HEK293T (cell line): ENCODE data around the gene CISD2.

ENCODE experiments used
- ARNT ChIP-seq: fragments of 450-650 bp; IDR thresholded peaks from 2 replicates; pipeline ENCODE4 v1.6.1; 2017; ENCODE audit warnings: mild to moderate bottlenecking
- BHLHE40 ChIP-seq: fragments of 450-650 bp; IDR thresholded peaks from 2 replicates; pipeline ENCODE4 v1.6.1; 2016; ENCODE audit warnings: mild to moderate bottlenecking, moderate library complexity, borderline replicate concordance
- CTBP1 ChIP-seq: fragments of 450-650 bp; IDR thresholded peaks from 2 replicates; pipeline ENCODE4 v1.6.1; 2016; ENCODE audit warnings: borderline replicate concordance
- FOXK2 ChIP-seq: fragments of 450-650 bp; IDR thresholded peaks from 2 replicates; pipeline ENCODE4 v1.6.1; 2016; ENCODE audit warnings: mild to moderate bottlenecking
- FOXM1 ChIP-seq: fragments of 450-650 bp; IDR thresholded peaks from 2 replicates; pipeline ENCODE4 v1.6.1; 2017; ENCODE audit warnings: mild to moderate bottlenecking, borderline replicate concordance
- L3MBTL2 ChIP-seq: fragments of 450-650 bp; conservative IDR thresholded peaks from 2 replicates; pipeline ENCODE4 v1.6.1; 2016; ENCODE audit warnings: mild to moderate bottlenecking
- NFRKB ChIP-seq: fragments of 450-650 bp; IDR thresholded peaks from 2 replicates; pipeline ENCODE4 v1.6.1; 2016; ENCODE audit warnings: mild to moderate bottlenecking, moderate library complexity
- SP1 ChIP-seq: fragments of 450-650 bp; IDR thresholded peaks from 2 replicates; pipeline ENCODE4 v1.6.1; 2017

GRCh38 chr4:102881343-102881742, 12.6 kb downstream of the CISD2 start:
- TF ChIP-seq NFRKB, result no peak
- TF ChIP-seq FOXK2, result no peak
- TF ChIP-seq CTBP1, result no peak
- TF ChIP-seq BHLHE40, result no peak
- TF ChIP-seq ARNT, result no peak
- no peak for TF ChIP-seq SP1
- no peak for TF ChIP-seq L3MBTL2
- TF ChIP-seq FOXM1, result no peak
